Gastroesophageal sphincter (tissue), 4 donors: ENCODE data around the gene CYSRT1. TPM values are rescaled to one million over a fixed set of nuclear protein-coding genes. Genes with fewer than 3 reads are reported as not detected.

Experiments
- ATAC-seq: fragments of 150-250 bp; one replicate; pipeline ENCODE4 v1.9.1; 2016; ENCODE audit warnings: mild to moderate bottlenecking, moderate library complexity
- H3K27ac ChIP-seq, 4 donors: fragments of 200-600 bp; sonication (generic) in 3 of 4; 1 replicate in 3 of 4; 2 replicates in 1 of 4; pipeline ENCODE4 v1.5.1; 2016 to 2019
- H3K27me3 ChIP-seq: fragments of 200-600 bp; sonication (generic); one replicate; pipeline ENCODE4 v1.5.1; 2019
- H3K36me3 ChIP-seq, 2 donors: fragments of 200-600 bp; sonication (generic); one replicate each; pipeline ENCODE4 v1.5.1; 2019; ENCODE audit warnings: control low read depth in 1 of 2
- H3K4me1 ChIP-seq, 3 donors: fragments of 200-600 bp; sonication (generic); 1 replicate in 2 of 3; 2 replicates in 1 of 3; pipeline ENCODE4 v1.5.1; 2016 to 2019; ENCODE audit warnings: control low read depth in 2 of 3
- H3K4me3 ChIP-seq, 2 donors: fragments of 200-600 bp; sonication (generic); one replicate each; pipeline ENCODE4 v1.5.1; 2019; ENCODE audit warnings: mild to moderate bottlenecking in 1 of 2, moderate library complexity in 1 of 2
- H3K9me3 ChIP-seq, 3 donors: fragments of 200-600 bp; sonication (generic); one replicate each; pipeline ENCODE4 v1.5.1; 2017 to 2019; ENCODE audit warnings: control low read depth in 2 of 3
- CTCF ChIP-seq, 4 experiments: fragments of 200-600 bp in 2 of 4; fragments of 450-650 bp in 2 of 4; sonication (generic) in 1 of 4; IDR thresholded peaks; one replicate each; pipeline ENCODE4 v1.5.1; 2017 to 2019; ENCODE audit warnings: antibody characterized with exemption in 4 of 4, mild to moderate bottlenecking in 2 of 4, moderate library complexity in 2 of 4
- EP300 ChIP-seq: sonication (generic); formaldehyde crosslinking; IDR thresholded peaks from one replicate; pipeline ENCODE4 v1.6.1; 2017; ENCODE audit warnings: antibody characterized with exemption, mild to moderate bottlenecking
- POLR2A ChIP-seq, 2 donors: fragments of 450-650 bp; IDR thresholded peaks; one replicate each; pipeline ENCODE4 v1.6.1; 2017; ENCODE audit warnings: antibody characterized with exemption in 2 of 2, mild to moderate bottlenecking in 2 of 2, moderate library complexity in 1 of 2
- POLR2AphosphoS5 ChIP-seq: sonication (generic); formaldehyde crosslinking; IDR thresholded peaks from one replicate; pipeline ENCODE4 v1.6.1; 2017; ENCODE audit warnings: antibody characterized with exemption
- WGBS, 2 donors: methylation state at CpG; one replicate each; pipeline ENCODE4 v1.1.5; 2018; ENCODE audit warnings: low coverage in 1 of 2; 5-methylcytosine and 5-hydroxymethylcytosine counted together
- total RNA-seq, 4 donors: library from RNA; depleted of rRNA; stranded (reverse); fragments of >200 nt; gene quantifications; one replicate each; pipeline ENCODE4 v1.1.0, GENCODE V29; 2016

The CYSRT1 gene
- total RNA-seq, 4 donors from 2014 or later = 1.1 to 5.8 TPM; not detected in 2

- ATAC-seq = no peak
- Histone ChIP-seq H3K36me3 (peaks cover 0 to 17% of the 10 kb centered on the region in 2 donors), H3K27me3 (no peaks in the 10 kb centered on the region), H3K27ac (peak overlapping the region; percentile 60 to 92 (median 88)), H3K4me3 (peak overlapping the region; percentile 69 to 98), H3K9me3 (no peaks in the 10 kb centered on the region), H3K4me1 (peaks cover 5 to 66% (median 36%) of the 10 kb centered on the region in 3 donors)
- 9 to 14% methylated on average over 6 to 16 of the region's 21 CpGs for WGBS, 2 donors
- TF ChIP-seq POLR2AphosphoS5 (no peak), CTCF (IDR thresholded peaks at IDR 0.05) (no peak), EP300 (no peak), POLR2A (IDR thresholded peaks at IDR 0.05) (no peak)
Observed at GRCh38 chr9:137204731-137205125, 20.2 kb upstream of the CYSRT1 start.

- 0% methylated on average over 2 of the region's 98 CpGs; no CpG with 5 or more reads in 1 of the 2 donors for WGBS, 2 donors
- ATAC-seq = peak; percentile 66
- peaks cover 5 to 64% (median 35%) of the 10 kb centered on the region in 3 donors for H3K4me1 ChIP-seq
- peak within 1 kb of the TSS; percentile 60 to 92 (median 88) for H3K27ac ChIP-seq
- peaks cover 0 to 23% of the 10 kb centered on the region in 2 donors for H3K36me3 ChIP-seq
- no peaks in the 10 kb centered on the region for H3K27me3 ChIP-seq
- TF ChIP-seq CTCF (IDR thresholded peaks at IDR 0.05) (peak in 1 of 4 experiments; percentile 19), POLR2A (IDR thresholded peaks at IDR 0.05) (peak; percentile 77 to 83), EP300 (no peak), POLR2AphosphoS5 (peak; percentile 93)
- H3K4me3 ChIP-seq = peak within 1 kb of the TSS; percentile 69 to 98
- H3K9me3 ChIP-seq = no peaks in the 10 kb centered on the region
Observed at GRCh38 chr9:137205126-137206069, 19.6 kb upstream of the CYSRT1 start, which contains the start of the genes NDOR1 and TMEM203. Gene NDOR1, plus strand, starts transcription at chr9:137205700. Its CDS starts 78 bp downstream, at chr9:137205778. Gene TMEM203, minus strand, starts transcription at chr9:137205648. Its CDS starts 234 bp downstream, at chr9:137205414.

GRCh38 chr9:137206602-137207001, 18.4 kb upstream of the CYSRT1 start:
- Histone ChIP-seq H3K9me3 (no peaks in the 10 kb centered on the region), H3K4me1 (peaks cover 5 to 56% (median 30%) of the 10 kb centered on the region in 3 donors), H3K36me3 (peaks cover 0 to 27% of the 10 kb centered on the region in 2 donors), H3K27ac (no peak overlapping the region), H3K4me3 (peak overlapping the region in 1 of 2 donors; percentile 98), H3K27me3 (no peaks in the 10 kb centered on the region)
- 62 to 78% methylated on average over 6 of the region's 7 CpGs for WGBS, 2 donors
- no peak for TF ChIP-seq POLR2A (IDR thresholded peaks at IDR 0.05)
- TF ChIP-seq EP300 = no peak
- no peak for TF ChIP-seq CTCF (IDR thresholded peaks at IDR 0.05)
- TF ChIP-seq POLR2AphosphoS5 = no peak
- ATAC-seq = no peak

GRCh38 chr9:137211532-137211931, 13.4 kb upstream of the CYSRT1 start:
- Histone ChIP-seq H3K27me3 (no peaks in the 10 kb centered on the region), H3K4me1 (peaks cover 1 to 13% (median 4%) of the 10 kb centered on the region in 3 donors), H3K27ac (no peak overlapping the region), H3K36me3 (peaks cover 0 to 52% of the 10 kb centered on the region in 2 donors), H3K4me3 (no peak overlapping the region), H3K9me3 (no peaks in the 10 kb centered on the region)
- 76 to 82% methylated on average over 2 to 7 of the region's 13 CpGs for WGBS, 2 donors
- TF ChIP-seq CTCF (IDR thresholded peaks at IDR 0.05) (no peak), POLR2A (IDR thresholded peaks at IDR 0.05) (no peak), POLR2AphosphoS5 (no peak), EP300 (no peak)
- ATAC-seq = no peak
